ENCODE measurements around the gene TTLL11. TPM values are rescaled to one million over a fixed set of nuclear protein-coding genes. Genes with fewer than 3 reads are reported as not detected.

TTLL11 gene
- total and polyA plus RNA-seq, 2 experiments from 2014 or later = 0.57 to 1.4 TPM

DNA sequence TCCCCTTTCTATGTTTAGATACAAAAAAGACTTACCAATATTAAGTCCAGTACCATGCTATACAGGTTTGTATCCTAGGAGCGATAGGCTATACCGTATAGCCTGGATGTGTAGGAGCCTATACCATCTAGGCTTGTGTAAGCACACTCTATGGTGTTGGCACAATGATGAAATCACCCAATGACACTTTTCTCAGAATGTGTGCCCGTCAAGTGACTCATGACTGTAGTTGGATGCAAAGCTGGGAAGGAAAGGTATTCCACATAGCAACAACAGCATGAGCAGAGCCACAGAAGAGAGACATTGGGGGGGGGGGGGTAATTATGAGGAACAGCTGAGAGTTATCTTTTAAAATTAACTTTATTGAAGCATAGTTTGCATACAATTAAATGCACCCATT is 63.2 kb downstream of the TTLL11 start:
- no peak overlapping the region for H3K27ac ChIP-seq (ENCODE audit: low read depth)
- no peaks in the 10 kb centered on the region for H3K27me3 ChIP-seq (ENCODE audit: insufficient read depth)
- no peak overlapping the region for H3K4me2 ChIP-seq
- H3K27me3 Mint-ChIP-seq (ENCODE audit: insufficient read depth, low read depth, poor library complexity) = peaks cover 10% of the 10 kb centered on the region
- H3K27ac Mint-ChIP-seq = no peak overlapping the region
- H2AFZ ChIP-seq = no peak overlapping the region
- no peak overlapping the region for H3K4me3 Mint-ChIP-seq
- H3K36me3 ChIP-seq (ENCODE audit: insufficient read depth) = no peaks in the 10 kb centered on the region
- no peaks in the 10 kb centered on the region for H3K9me2 ChIP-seq (ENCODE audit: insufficient read depth)
- TF ChIP-seq REST (IDR thresholded peaks at IDR 0.05; ENCODE audit: unreplicated experiment) (no peak), JUNB (IDR thresholded peaks at IDR 0.05; ENCODE audit: unreplicated experiment) (no peak)
- TF ChIP-seq, protein P1, sequence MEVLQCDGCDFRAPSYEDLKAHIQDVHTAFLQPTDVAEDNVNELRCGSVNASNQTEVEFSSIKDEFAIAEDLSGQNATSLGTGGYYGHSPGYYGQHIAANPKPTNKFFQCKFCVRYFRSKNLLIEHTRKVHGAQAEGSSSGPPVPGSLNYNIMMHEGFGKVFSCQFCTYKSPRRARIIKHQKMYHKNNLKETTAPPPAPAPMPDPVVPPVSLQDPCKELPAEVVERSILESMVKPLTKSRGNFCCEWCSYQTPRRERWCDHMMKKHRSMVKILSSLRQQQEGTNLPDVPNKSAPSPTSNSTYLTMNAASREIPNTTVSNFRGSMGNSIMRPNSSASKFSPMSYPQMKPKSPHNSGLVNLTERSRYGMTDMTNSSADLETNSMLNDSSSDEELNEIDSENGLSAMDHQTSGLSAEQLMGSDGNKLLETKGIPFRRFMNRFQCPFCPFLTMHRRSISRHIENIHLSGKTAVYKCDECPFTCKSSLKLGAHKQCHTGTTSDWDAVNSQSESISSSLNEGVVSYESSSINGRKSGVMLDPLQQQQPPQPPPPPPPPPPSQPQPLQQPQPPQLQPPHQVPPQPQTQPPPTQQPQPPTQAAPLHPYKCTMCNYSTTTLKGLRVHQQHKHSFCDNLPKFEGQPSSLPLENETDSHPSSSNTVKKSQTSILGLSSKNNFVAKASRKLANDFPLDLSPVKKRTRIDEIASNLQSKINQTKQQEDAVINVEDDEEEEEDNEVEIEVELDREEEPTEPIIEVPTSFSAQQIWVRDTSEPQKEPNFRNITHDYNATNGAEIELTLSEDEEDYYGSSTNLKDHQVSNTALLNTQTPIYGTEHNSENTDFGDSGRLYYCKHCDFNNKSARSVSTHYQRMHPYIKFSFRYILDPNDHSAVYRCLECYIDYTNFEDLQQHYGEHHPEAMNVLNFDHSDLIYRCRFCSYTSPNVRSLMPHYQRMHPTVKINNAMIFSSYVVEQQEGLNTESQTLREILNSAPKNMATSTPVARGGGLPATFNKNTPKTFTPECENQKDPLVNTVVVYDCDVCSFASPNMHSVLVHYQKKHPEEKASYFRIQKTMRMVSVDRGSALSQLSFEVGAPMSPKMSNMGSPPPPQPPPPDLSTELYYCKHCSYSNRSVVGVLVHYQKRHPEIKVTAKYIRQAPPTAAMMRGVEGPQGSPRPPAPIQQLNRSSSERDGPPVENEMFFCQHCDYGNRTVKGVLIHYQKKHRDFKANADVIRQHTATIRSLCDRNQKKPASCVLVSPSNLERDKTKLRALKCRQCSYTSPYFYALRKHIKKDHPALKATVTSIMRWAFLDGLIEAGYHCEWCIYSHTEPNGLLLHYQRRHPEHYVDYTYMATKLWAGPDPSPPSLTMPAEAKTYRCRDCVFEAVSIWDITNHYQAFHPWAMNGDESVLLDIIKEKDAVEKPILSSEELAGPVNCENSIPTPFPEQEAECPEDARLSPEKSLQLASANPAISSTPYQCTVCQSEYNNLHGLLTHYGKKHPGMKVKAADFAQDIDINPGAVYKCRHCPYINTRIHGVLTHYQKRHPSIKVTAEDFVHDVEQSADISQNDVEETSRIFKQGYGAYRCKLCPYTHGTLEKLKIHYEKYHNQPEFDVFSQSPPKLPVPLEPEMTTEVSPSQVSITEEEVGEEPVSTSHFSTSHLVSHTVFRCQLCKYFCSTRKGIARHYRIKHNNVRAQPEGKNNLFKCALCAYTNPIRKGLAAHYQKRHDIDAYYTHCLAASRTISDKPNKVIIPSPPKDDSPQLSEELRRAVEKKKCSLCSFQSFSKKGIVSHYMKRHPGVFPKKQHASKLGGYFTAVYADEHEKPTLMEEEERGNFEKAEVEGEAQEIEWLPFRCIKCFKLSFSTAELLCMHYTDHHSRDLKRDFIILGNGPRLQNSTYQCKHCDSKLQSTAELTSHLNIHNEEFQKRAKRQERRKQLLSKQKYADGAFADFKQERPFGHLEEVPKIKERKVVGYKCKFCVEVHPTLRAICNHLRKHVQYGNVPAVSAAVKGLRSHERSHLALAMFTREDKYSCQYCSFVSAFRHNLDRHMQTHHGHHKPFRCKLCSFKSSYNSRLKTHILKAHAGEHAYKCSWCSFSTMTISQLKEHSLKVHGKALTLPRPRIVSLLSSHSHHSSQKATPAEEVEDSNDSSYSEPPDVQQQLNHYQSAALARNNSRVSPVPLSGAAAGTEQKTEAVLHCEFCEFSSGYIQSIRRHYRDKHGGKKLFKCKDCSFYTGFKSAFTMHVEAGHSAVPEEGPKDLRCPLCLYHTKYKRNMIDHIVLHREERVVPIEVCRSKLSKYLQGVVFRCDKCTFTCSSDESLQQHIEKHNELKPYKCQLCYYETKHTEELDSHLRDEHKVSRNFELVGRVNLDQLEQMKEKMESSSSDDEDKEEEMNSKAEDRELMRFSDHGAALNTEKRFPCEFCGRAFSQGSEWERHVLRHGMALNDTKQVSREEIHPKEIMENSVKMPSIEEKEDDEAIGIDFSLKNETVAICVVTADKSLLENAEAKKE (CRISPR knock-in tag; IDR thresholded peaks at IDR 0.05) = no peak
- no peaks in the 10 kb centered on the region for H4K20me1 ChIP-seq (replicated peaks; ENCODE audit: insufficient read depth)
- H3K9me3 Mint-ChIP-seq = no peaks in the 10 kb centered on the region
- no peaks in the 10 kb centered on the region for H3F3A ChIP-seq (replicated peaks; ENCODE audit: low read depth)
- no peaks in the 10 kb centered on the region for H3K4me1 ChIP-seq (ENCODE audit: insufficient read depth)
- H3K36me3 Mint-ChIP-seq (ENCODE audit: low read depth) = no peaks in the 10 kb centered on the region
- H3K79me2 ChIP-seq (replicated peaks; ENCODE audit: insufficient read depth) = no peaks in the 10 kb centered on the region
- ATAC-seq = no peak
- DNase-seq (ENCODE audit: low spot score) = no peak
- H3K4me3 ChIP-seq = no peak overlapping the region
- H3K4me1 Mint-ChIP-seq = peaks cover 15% of the 10 kb centered on the region
